Skeletal muscle cell (primary cell): Measurements from ENCODE around the gene APBA2.
"Not testable (repeated sequence)": the region's sequence is repeated elsewhere in the genome, so short reads cannot be mapped to it uniquely, and the experiment has no call there.

Experiments
- DNase-seq: peaks from one replicate; pipeline ENCODE4 v3.0.0-alpha.2; 2010; ENCODE audit warnings: low read depth
- H3K4me3 ChIP-seq: 2 replicates; pipeline ENCODE4 v1.5.1; 2011; ENCODE audit warnings: low read depth, mild to moderate bottlenecking, control low read depth, low read length, moderate library complexity

The APBA2 gene

GRCh38 chr15:29043736-29044502 lies 158.1 kb downstream of the APBA2 start:
- DNase-seq: peak; percentile 58
- no peak overlapping the region for H3K4me3 ChIP-seq

GRCh38 chr15:29044503-29044901 lies 158.7 kb downstream of the APBA2 start:
- DNase-seq: no peak
- no peak overlapping the region for H3K4me3 ChIP-seq

GRCh38 chr15:29045161-29045560 lies 159.4 kb downstream of the APBA2 start:
- H3K4me3 ChIP-seq, DNase-seq: not testable (repeated sequence)

- peak; percentile 62 for DNase-seq
- H3K4me3 ChIP-seq: no peak overlapping the region
These were observed 159.9 kb downstream of the APBA2 start for GRCh38 chr15:29045717-29046116.

DNA sequence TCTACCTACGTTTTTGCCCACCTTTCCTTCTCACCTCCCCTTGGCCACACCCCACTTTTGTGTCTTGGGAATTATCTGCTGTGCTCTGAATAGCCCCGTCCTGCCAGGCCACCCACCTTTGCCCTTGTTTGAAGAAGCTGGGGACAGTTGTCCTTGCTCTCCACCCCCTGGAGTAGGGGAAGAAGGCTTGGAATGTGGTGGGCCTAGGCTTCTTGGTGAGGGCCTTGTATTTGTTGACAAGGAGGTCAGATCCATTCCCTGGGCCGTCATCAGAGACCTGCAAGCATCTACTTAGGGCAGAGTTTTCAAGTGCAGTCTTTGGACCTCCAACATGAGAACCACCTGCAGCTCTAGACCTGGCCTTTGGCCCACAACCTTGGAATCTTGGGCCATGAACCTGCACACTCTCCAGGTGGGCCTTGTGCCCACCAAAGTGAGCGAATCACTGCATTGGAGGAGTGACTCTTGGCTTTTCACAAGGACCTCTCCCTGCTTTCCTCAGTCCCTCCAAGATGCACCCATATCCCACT lies 160.6 kb downstream of the APBA2 start:
- no peak for DNase-seq

DNA sequence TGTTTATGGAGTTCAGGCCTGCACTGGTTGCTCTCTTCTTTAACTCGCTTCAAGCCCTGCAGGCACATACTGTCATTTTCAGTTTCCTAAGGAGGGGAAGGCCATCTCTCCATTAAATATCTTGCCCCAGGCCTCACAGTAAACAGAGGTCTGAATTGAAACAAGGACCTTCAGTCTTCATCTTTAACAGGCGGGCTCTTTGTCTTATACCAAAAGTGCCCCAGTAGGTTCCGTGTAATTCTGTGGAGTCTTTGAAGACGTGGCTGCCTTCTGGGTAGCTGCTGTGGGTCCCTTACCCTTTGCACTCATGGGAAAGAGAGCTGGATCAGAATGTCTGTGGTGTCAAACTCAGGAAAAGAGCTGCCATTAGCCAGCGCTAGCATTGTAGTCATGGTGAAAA lies 161.2 kb downstream of the APBA2 start:
- no peak overlapping the region for H3K4me3 ChIP-seq
- DNase-seq: no peak

More for the DNA sequence above, 160.6 kb downstream of the APBA2 start:
- H3K4me3 ChIP-seq: no peak overlapping the region

- no peak overlapping the region for H3K4me3 ChIP-seq
These were observed 162.2 kb downstream of the APBA2 start for GRCh38 chr15:29048011-29048410.

GRCh38 chr15:29050870-29051269 lies 165.1 kb downstream of the APBA2 start:
- H3K4me3 ChIP-seq: no peak overlapping the region
- DNase-seq: peak; percentile 62

More at GRCh38 chr15:29048011-29048410, 162.2 kb downstream of the APBA2 start:
- DNase-seq: no peak

DNA sequence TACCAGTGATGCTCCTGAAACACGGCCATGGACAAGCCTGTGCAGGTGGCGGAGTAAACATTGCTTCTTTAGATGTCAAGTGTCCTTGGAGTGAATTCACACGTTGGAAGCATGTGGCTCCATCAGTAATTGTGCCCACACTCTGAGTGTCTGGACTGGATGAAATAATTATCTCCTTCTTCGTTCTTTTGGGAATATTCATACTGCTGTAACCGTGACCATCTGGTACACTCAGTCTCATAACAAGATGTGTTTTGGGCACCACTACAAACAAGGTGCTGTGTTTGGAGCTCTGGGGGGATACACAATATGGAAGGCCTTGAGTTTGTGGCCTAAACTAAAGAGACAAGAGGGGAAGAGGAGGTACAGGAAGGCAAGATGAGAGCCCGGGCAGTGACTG lies 165.6 kb downstream of the APBA2 start:
- H3K4me3 ChIP-seq: no peak overlapping the region
- no peak for DNase-seq

- no peak for DNase-seq
- no peak overlapping the region for H3K4me3 ChIP-seq
These were observed 167.2 kb downstream of the APBA2 start for GRCh38 chr15:29053006-29053405.

- no peak overlapping the region for H3K4me3 ChIP-seq
- DNase-seq: no peak
These were observed 167.9 kb downstream of the APBA2 start for GRCh38 chr15:29053661-29054131.

DNA sequence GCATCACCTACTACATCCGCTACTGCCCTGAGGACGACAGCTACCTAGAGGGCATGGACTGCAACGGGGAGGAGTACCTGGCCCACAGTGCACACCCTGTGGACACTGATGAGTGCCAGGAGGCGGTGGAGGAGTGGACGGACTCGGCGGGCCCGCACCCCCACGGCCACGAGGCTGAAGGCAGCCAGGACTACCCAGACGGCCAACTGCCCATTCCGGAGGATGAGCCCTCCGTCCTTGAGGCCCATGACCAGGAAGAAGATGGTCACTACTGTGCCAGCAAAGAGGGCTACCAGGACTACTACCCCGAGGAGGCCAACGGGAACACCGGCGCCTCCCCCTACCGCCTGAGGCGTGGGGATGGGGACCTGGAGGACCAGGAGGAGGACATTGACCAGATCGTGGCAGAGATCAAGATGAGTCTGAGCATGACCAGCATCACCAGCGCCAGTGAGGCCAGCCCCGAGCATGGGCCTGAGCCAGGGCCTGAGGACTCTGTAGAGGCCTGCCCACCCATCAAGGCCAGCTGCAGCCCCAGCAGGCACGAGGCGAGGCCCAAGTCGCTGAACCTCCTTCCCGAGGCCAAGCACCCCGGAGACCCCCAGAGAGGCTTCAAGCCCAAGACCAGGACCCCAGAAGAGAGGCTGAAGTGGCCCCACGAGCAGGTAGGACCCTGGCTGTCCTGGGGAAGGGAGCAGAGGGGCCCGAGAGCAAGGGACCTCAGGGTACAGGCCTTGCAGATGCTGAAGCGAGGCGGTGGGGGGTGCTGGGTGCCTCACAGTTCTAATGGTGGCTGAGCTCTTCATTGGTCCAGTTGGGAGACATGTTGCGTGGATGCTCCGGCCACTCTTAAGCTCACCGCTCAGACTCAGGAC lies 168.6 kb downstream of the APBA2 start:
- no peak for DNase-seq

DNA sequence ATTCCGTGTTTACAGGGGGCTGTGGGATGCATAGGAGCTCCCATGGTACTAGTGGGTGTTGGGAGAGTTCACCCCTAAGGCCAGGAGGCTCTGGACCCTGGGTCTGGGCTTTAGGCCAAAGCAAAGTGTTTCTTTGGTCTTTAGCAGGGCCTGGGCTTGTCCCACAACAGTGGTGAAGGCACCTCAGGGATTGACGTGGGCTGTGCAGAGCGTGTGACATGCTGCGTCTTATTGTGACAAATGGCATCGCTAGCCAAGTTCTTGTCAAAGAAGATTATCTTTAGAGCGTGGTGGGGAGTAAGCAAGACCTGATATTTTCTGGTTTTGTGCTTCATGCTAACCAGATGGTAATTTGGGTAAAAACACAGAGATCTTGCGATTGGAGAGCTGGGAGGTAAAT lies 170.1 kb downstream of the APBA2 start:
- DNase-seq: no peak
- H3K4me3 ChIP-seq: no peak overlapping the region

More for the DNA sequence above, 168.6 kb downstream of the APBA2 start:
- no peak overlapping the region for H3K4me3 ChIP-seq

DNA sequence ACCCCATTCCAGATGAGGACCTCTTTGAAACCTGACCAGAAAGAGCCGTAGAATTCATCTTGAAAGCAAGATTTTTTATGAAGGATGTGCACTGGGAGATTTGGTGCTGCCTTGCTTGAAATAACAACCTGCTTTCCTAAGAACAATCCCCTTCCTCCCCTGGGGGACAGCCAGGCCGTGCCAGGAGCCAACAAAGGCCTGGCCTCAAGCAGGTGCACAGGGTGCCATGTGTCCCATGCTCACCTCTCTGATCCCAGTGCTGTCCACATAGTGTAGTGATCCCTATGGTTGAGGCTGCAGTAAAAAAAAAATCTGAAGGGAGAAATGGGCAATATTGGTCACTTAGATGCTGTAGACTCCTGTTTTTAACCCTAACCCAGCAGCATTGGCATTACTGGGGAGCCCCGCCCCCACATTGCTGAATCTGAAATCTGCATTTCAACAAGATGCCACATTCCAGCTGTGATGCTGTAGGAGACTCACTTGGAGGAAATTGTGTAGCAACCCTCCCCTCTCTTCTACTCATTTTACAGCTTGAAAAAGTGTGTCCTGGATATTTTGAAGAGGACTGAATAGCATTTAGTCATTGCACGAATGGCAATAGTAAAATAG lies 171.2 kb downstream of the APBA2 start:
- H3K4me3 ChIP-seq: no peak overlapping the region
- no peak for DNase-seq

DNA sequence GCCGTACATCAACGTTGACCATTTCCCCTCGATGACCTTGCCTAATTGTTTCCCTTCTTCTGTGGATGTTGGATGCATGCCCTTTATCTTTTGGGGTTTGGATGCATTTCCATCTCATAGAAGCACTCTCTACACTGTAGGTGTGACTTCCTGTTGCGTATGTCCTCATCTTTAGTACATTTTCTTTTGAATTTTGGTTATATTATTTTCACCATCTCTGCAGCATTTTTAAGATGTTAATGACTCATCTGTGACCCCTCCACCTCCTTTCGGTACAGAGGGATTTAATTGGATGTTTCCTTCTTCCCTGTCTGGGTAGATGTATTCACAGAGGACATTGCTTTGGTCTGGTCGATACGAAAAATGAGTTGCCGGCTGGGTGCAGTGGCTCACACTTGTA lies 172.1 kb downstream of the APBA2 start:
- no peak overlapping the region for H3K4me3 ChIP-seq
- no peak for DNase-seq

GRCh38 chr15:29058903-29059539 lies 173.2 kb downstream of the APBA2 start:
- no peak for DNase-seq

GRCh38 chr15:29059871-29060640 lies 174.3 kb downstream of the APBA2 start:
- DNase-seq: no peak
- no peak overlapping the region for H3K4me3 ChIP-seq

More at GRCh38 chr15:29058903-29059539, 173.2 kb downstream of the APBA2 start:
- no peak overlapping the region for H3K4me3 ChIP-seq

- DNase-seq: no peak
- no peak overlapping the region for H3K4me3 ChIP-seq
These were observed 176.0 kb downstream of the APBA2 start for GRCh38 chr15:29061746-29062145.

DNA sequence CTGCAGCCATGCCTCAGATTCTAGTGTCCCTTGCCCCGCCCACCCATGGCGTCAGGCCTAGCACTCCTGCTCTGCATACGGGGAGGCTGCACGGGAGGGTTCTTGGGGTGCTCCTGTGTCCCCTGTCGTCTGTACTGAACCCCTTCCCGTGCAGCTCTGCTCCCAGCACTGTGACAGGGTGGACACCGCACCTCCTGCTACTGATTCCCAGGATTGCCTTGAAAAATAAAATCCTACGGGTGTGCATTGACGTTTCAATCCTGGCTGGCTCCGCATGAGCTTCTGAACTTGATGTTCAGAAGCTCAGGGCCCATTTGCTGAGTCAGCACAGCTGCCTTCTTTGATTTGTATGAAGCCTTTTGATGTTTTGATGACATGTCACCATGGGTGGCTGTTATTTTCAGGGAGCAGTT lies 176.4 kb downstream of the APBA2 start:
- no peak overlapping the region for H3K4me3 ChIP-seq
- DNase-seq: no peak
